ENCODE data around the gene LRP6.

- TF ChIP-seq CTCF (IDR thresholded peaks at IDR 0.05) (no peak), POLR2AphosphoS5 (IDR thresholded peaks at IDR 0.05) (no peak), POLR2A (IDR thresholded peaks at IDR 0.05) (no peak)
Measured at GRCh38 chr12:12097891-12098690, 168.8 kb downstream of the LRP6 start.

Measured in prostate gland (tissue), 2 donors.